Measurements from ENCODE around the gene PSMB7. TPM values are rescaled to one million over a fixed set of nuclear protein-coding genes. Genes with fewer than 3 reads are reported as not detected.

The PSMB7 gene
- total RNA-seq (2022; extraction: Qiagen RNA extraction) = 304 to 335 TPM (median 328 TPM) in 5 replicates

DNA sequence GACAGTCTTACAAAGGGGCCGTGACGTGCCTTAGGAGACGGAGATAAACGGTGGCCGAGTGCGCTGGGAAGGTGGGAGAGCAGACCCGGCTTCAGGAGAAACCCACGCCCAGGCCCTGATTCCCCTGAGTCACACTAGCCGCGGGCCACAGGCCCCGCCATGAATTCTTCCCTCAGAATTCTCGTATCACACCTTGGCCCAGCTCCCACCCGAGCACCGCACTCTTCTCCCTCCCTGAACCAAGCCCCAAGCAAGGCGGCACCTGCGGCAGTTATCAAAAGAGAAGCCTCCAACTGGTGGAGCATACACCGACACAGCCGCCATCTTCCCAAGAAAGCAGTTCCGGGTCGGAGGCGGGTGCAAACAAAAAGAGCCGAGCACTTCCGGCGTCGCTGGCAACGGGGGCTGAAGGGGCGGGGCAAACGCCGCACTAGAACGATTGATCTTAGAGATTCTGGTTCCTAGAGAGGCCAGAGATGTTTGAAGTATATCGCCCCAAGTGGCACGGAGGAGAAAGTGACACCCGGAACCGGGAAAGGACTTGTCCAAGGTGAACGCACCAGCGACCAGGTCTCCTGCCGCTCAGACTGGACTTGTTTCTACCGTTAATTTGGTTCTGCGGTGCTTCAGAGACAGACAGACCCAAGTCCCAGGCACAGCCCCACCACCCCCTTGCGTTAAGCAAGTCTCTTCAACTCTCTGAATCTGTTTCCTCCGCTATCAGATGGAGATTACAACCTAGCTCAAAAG, at the start of gene PSMB7:
TSS of gene PSMB7 (minus strand) at position 341 of the 750 bp plus-strand sequence. CDS start at position 324, 17 bp downstream.

GRCh38 chr9:124450241-124450924, 35.1 kb upstream of the PSMB7 start, which contains the start of gene ADGRD2:
ADGRD2 (plus strand) TSS chr9:124450451; CDS start chr9:124451667, 1,216 bp downstream.

Other genes with a start within 250 kb of the PSMB7 start
- gene NEK6, start 157.5 kb downstream of the PSMB7 start, total RNA-seq (2022; extraction: Qiagen RNA extraction) = 52.2 to 67.2 TPM (median 63.0 TPM) in 5 replicates
- gene ADGRD2, start 35.0 kb upstream of the PSMB7 start, total RNA-seq (2022; extraction: Qiagen RNA extraction) = 0.03 TPM in 1 of 5 replicates, not detected in the others
- gene NR5A1, start 92.0 kb upstream of the PSMB7 start, total RNA-seq (2022; extraction: Qiagen RNA extraction) = 0.07 to 0.20 TPM (median 0.17 TPM) in 5 replicates